Measurements from ENCODE around the gene SNX17.
"Not testable (repeated sequence)": the region's sequence is repeated elsewhere in the genome, so short reads cannot be mapped to it uniquely, and the experiment has no call there.

The SNX17 gene

DNA sequence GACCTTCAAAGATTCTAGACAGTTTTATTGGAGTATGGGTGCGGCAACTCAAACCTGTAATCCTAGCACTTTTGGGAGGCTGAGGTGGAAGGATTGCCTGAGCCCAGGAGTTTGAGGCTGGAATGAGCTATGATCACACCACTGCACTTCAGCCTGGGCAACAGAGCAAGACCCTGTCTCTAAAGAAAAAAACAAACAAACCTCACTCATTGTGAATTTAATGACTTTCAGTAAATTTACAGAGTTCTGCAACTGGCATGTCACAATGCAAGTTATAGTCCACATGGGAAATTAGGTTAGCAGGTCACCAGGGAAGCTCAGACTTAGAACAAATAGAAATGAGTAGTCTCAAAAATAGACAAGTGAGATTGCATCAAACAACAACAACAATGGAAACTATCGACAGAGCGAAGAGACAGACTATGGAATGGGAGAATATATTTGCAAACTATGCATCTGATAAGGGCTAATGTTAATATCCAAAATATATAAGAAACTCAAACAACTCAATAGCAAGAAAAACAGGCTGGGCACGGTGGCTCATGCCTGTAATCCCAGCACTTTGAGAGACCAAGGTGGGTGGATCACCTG is 51.3 kb downstream of the SNX17 start:
- Histone ChIP-seq H3K79me2 (ENCODE audit: insufficient read depth, low read length) (no peaks in the 10 kb centered on the region), H3K4me1 (ENCODE audit: insufficient read depth, low read length, poor library complexity, severe bottlenecking) (no peaks in the 10 kb centered on the region), H3K36me3 (ENCODE audit: insufficient read depth, low read length) (no peaks in the 10 kb centered on the region), H2AFZ (ENCODE audit: low read length) (no peak overlapping the region), H3K4me3 (ENCODE audit: low read length, poor library complexity, severe bottlenecking) (no peak overlapping the region), H3K9me3 (ENCODE audit: insufficient read depth, low read depth, low read length) (no peaks in the 10 kb centered on the region), H3K27me3 (ENCODE audit: insufficient read depth, low read length, poor library complexity, severe bottlenecking) (no peaks in the 10 kb centered on the region), H4K20me1 (ENCODE audit: insufficient read depth, low read length, poor library complexity, severe bottlenecking) (no peaks in the 10 kb centered on the region), H3K9me2 (replicated peaks; ENCODE audit: low read depth, low read length) (no peaks in the 10 kb centered on the region), H3K9ac (ENCODE audit: low read depth, low read length, poor library complexity, severe bottlenecking) (no peak overlapping the region), H3F3A (ENCODE audit: low read depth) (no peaks in the 10 kb centered on the region), H3K4me2 (ENCODE audit: low read depth, low read length, poor library complexity, severe bottlenecking) (no peak overlapping the region)
- TF ChIP-seq, protein P1, sequence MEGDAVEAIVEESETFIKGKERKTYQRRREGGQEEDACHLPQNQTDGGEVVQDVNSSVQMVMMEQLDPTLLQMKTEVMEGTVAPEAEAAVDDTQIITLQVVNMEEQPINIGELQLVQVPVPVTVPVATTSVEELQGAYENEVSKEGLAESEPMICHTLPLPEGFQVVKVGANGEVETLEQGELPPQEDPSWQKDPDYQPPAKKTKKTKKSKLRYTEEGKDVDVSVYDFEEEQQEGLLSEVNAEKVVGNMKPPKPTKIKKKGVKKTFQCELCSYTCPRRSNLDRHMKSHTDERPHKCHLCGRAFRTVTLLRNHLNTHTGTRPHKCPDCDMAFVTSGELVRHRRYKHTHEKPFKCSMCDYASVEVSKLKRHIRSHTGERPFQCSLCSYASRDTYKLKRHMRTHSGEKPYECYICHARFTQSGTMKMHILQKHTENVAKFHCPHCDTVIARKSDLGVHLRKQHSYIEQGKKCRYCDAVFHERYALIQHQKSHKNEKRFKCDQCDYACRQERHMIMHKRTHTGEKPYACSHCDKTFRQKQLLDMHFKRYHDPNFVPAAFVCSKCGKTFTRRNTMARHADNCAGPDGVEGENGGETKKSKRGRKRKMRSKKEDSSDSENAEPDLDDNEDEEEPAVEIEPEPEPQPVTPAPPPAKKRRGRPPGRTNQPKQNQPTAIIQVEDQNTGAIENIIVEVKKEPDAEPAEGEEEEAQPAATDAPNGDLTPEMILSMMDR (conservative IDR thresholded peaks at IDR 0.05; ENCODE audit: low read length), result no peak
- no peak for TF ChIP-seq EZH2phosphoT487 (IDR thresholded peaks at IDR 0.05; ENCODE audit: borderline replicate concordance)

DNA sequence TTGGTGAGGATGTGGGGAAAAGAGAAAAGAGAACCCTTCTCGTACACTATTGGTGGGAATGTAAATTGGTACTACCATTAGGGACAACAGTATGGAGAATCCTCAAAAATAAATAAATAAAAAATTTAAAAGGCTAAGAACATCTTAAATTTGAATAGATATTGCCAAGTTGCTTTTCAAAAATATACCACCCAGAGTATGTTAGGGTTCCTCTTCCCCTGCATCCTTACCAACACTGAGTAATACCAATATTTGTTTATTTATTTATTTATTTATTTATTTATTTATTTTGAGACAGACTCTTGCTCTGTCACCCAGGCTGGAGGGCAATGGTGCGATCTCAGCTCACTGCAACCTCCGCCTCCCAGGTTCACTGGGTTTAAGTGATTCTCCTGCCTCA is 52.5 kb downstream of the SNX17 start:
- Histone ChIP-seq H3K4me1 (ENCODE audit: insufficient read depth, low read length, poor library complexity, severe bottlenecking) (peaks cover 5% of the 10 kb centered on the region), H3K4me3 (ENCODE audit: low read length, poor library complexity, severe bottlenecking) (no peak overlapping the region), H3K9me2 (replicated peaks; ENCODE audit: low read depth, low read length) (no peaks in the 10 kb centered on the region), H3K27me3 (ENCODE audit: insufficient read depth, low read length, poor library complexity, severe bottlenecking) (no peaks in the 10 kb centered on the region), H2AFZ (ENCODE audit: low read length) (no peak overlapping the region), H3K4me2 (ENCODE audit: low read depth, low read length, poor library complexity, severe bottlenecking) (no peak overlapping the region), H3K79me2 (ENCODE audit: insufficient read depth, low read length) (no peaks in the 10 kb centered on the region), H3K9ac (ENCODE audit: low read depth, low read length, poor library complexity, severe bottlenecking) (no peak overlapping the region), H3F3A (ENCODE audit: low read depth) (no peaks in the 10 kb centered on the region), H4K20me1 (ENCODE audit: insufficient read depth, low read length, poor library complexity, severe bottlenecking) (no peaks in the 10 kb centered on the region), H3K9me3 (ENCODE audit: insufficient read depth, low read depth, low read length) (no peaks in the 10 kb centered on the region), H3K36me3 (ENCODE audit: insufficient read depth, low read length) (no peaks in the 10 kb centered on the region)
- TF ChIP-seq, protein P1 (conservative IDR thresholded peaks at IDR 0.05; ENCODE audit: low read length), result no peak
- TF ChIP-seq EZH2phosphoT487 (IDR thresholded peaks at IDR 0.05; ENCODE audit: borderline replicate concordance), result no peak

DNA sequence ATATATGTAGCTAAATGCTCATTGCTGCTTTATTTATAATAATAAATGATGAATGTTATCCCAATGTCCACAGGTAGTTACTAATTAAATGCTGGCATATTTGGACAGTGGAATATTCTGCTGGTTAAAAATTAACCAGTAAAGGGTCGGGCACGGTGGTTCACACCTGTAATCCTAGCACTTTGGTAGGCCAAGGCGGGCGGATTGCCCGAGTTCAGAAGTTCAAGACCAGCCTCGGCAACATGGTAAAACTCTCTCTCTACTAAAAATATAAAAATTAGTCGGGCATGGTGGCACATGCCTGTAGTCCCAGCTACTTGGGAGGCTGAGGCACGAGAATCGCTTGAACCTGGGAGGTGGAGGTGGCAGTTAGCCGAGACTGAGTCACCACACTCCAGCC is 54.6 kb downstream of the SNX17 start:
- H3K9me3 ChIP-seq (ENCODE audit: insufficient read depth, low read depth, low read length); H3K9me2 ChIP-seq (replicated peaks; ENCODE audit: low read depth, low read length); H3K27me3 ChIP-seq (ENCODE audit: insufficient read depth, low read length, poor library complexity, severe bottlenecking); H3K9ac ChIP-seq (ENCODE audit: low read depth, low read length, poor library complexity, severe bottlenecking); H3K4me2 ChIP-seq (ENCODE audit: low read depth, low read length, poor library complexity, severe bottlenecking); H3K4me3 ChIP-seq (ENCODE audit: low read length, poor library complexity, severe bottlenecking); H3F3A ChIP-seq (ENCODE audit: low read depth); H3K36me3 ChIP-seq (ENCODE audit: insufficient read depth, low read length); H4K20me1 ChIP-seq (ENCODE audit: insufficient read depth, low read length, poor library complexity, severe bottlenecking); H2AFZ ChIP-seq (ENCODE audit: low read length): not testable (repeated sequence)
- H3K4me1 ChIP-seq (ENCODE audit: insufficient read depth, low read length, poor library complexity, severe bottlenecking), result peaks cover 14% of the 10 kb centered on the region
- peaks cover 11% of the 10 kb centered on the region for H3K79me2 ChIP-seq (ENCODE audit: insufficient read depth, low read length)

Data from Loucy (cell line).